Astrocyte of the cerebellum (primary cell): Measurements from ENCODE around the gene TOMM34.

Experiments used
- DNase-seq: peaks from one replicate; pipeline ENCODE4 v3.0.0-alpha.2; 2011; ENCODE audit warnings: low read depth
- H3K4me3 ChIP-seq: 2 replicates; pipeline ENCODE4 v1.5.1; 2011; ENCODE audit warnings: mild to moderate bottlenecking, low read depth, low read length, moderate library complexity
- in situ Hi-C: cut with HindIII; loops from 2 replicates; pipeline ENCODE4 v1.10.0; 2017; ENCODE audit warnings: low sequenced_read_pairs
- TF ChIP-seq, protein P1 (sequence below): IDR thresholded peaks from 2 replicates; pipeline ENCODE4 v1.5.1; 2012; ENCODE audit warnings: low read length, low read depth, moderate library complexity, mild to moderate bottlenecking; ENCODE audit errors: missing control alignments

TOMM34 gene

DNA sequence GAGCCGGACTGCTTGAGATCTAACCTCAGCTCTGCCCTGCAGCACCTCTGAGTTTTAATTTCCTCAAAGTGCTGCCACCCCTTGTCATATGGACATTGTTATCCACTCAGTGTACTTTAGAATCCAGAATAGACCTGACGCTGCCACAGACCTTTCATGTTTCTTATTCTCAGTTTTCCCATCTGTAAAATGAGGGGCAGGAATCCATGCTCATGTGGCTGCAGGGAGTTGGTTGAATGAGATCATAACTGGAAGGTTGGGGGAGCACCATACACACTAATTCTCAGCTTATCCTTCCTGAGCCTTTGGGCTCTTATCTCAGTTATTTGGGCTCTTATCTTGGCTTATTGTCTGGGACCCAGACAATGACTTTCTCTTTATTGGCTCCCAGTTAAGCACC lies 48.0 kb downstream of the TOMM34 start:
- H3K4me3 ChIP-seq = no peak overlapping the region
- TF ChIP-seq, protein P1, sequence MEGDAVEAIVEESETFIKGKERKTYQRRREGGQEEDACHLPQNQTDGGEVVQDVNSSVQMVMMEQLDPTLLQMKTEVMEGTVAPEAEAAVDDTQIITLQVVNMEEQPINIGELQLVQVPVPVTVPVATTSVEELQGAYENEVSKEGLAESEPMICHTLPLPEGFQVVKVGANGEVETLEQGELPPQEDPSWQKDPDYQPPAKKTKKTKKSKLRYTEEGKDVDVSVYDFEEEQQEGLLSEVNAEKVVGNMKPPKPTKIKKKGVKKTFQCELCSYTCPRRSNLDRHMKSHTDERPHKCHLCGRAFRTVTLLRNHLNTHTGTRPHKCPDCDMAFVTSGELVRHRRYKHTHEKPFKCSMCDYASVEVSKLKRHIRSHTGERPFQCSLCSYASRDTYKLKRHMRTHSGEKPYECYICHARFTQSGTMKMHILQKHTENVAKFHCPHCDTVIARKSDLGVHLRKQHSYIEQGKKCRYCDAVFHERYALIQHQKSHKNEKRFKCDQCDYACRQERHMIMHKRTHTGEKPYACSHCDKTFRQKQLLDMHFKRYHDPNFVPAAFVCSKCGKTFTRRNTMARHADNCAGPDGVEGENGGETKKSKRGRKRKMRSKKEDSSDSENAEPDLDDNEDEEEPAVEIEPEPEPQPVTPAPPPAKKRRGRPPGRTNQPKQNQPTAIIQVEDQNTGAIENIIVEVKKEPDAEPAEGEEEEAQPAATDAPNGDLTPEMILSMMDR = no peak
- no peak for DNase-seq
- in situ Hi-C loops = no loop called here

DNA sequence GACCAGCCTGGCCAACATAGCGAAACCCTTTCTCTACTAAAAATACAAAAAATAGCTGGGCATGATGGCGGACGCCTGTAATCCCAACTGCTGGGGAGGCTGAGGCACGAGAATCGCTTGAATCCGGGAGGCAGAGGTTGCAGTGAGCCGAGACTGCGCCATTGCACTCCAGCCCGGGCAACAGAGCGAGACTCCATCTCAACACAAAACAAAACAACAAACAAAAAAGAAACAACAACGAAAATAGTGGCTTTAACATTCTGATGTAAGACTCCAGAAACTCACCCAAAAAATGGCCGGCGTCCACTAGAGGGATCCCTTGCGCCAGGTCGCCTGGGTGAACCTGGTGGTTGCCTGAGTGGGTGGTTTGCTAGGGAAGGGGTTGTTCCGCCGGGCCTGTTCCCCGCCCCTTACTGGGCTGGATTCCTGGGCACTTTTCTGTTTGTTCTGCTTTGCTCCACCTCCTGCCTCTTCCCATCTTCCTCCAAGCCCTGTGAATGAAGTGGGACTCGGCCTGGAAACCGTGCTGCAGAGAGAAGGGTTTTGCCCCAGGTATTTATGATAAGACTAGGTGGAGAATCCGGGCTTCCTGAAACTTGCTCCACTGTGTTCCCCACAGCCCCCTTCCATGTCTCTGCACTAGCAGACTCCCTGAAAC lies 48.8 kb downstream of the TOMM34 start:
- TF ChIP-seq, protein P1 = peak; percentile 35
- peak; percentile 5 for DNase-seq
- in situ Hi-C loops = no loop called here
- H3K4me3 ChIP-seq = no peak overlapping the region

DNA sequence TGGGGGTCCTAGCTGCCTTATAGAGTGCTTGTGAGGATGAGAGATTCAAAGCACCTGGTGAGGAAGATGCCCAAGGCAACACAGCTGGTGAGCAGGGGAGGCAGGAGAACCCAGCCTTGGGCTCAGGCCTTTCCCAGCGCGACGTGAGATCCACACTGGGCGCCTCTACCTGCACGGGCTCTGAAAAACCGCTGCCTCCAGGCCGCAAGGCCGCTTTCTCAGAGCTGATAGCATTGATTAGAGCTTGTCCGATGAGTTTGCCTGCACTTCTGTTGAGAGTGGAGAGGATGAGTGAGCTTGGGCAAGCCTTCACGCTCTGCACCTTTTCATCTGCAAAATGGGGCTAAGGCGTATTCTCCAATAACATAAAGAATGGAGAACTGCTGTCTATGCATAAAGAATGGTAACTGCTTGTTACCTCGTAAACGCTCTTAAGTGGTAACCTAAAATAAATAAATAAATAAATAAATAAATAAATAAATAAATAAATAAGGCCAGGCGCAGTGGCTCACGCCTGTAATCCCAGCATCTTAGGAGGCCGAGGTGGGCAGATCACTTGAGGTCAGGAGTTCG lies 49.4 kb downstream of the TOMM34 start:
- DNase-seq = no peak
- H3K4me3 ChIP-seq = peak overlapping the region; percentile 74
- TF ChIP-seq, protein P1 = no peak
- in situ Hi-C loops = no loop called here

DNA sequence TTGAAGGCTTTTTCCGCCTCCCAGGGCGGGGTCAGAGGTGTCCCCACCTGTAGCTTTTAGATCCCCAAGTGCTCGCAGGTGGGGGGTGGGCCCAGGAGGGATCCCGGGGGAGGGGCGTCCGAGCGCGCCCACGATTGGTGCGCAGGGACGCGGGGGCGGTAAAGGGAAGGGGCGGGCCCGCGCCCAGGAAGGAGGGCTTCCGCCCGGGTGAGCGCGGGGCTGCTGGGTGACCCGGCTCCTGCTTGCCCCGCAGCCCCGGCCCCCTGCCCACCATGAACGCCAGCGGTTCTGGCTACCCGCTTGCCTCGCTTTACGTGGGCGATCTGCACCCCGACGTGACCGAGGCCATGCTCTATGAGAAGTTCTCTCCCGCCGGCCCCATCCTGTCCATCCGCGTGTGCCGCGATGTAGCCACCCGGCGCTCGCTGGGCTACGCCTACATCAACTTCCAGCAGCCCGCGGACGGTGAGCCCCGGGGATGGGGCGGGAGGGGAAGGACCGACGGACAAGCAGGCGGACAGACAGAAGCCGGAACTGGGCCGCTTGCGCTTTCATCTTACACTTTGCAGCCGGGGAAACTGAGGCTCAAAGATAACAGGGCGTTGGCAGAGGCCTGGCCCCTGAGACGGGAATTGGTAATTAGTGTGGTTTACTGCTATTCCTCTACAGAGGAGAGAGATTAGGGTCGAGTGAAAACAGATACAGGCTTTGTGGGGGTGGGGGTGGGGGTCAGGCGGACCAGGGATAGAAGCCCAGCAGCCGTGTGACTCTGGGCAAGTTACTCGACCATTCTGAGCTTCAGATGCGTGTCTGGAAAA lies 50.1 kb downstream of the TOMM34 start, which contains the start of gene PABPC1L:
PABPC1L (plus strand) TSS at position 189 of the 818 bp plus-strand sequence; CDS start at position 273, 84 bp downstream.
- TF ChIP-seq, protein P1 = no peak
- DNase-seq = no peak
- in situ Hi-C loops = no loop called here
- peak within 1 kb of the TSS; percentile 74 for H3K4me3 ChIP-seq

DNA sequence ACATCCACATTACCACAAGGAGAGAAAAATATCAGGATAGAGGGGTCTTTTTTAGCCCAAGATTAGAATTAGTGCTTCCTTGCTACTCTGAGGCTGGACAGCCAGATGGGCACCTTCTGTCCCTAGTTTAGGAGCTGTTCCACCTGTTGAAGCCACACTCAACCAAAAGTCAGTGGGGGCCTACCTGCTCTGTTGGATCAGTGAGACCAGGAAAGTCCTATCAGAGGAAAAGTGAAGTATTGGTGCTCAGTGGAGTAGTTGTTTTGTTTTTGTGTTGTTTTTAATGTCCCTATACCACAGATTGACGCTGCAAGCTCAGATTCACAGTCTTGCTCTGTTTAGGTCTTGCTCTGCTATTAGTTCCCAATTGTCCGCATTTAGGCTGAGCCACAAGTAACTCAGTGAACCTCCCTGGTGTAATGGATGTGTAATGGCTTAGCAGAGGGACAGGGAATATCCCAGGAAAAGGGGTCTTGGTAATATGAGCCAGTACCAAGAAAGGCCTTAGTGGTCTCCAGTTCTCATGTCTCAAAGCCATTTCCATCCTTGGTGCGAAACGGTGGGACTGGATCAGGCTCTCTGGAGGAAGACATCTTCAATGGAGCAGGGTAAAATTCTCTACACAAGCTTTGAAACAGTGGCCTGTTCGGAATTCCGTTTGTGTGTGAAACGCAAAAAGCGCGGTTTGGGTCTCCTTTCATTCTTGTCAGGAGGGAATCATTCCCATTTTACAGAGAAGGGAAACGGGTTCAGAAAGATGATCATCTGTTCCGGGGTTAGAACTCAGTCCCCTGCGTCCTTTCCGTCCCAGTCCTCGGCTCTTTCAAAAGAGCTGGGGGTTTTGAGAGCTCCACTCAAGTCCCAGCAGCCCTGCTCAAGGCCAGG lies 51.0 kb downstream of the TOMM34 start:
- no peak for DNase-seq
- peak overlapping the region; percentile 74 for H3K4me3 ChIP-seq
- TF ChIP-seq, protein P1 = no peak
- in situ Hi-C loops = no loop called here

DNA sequence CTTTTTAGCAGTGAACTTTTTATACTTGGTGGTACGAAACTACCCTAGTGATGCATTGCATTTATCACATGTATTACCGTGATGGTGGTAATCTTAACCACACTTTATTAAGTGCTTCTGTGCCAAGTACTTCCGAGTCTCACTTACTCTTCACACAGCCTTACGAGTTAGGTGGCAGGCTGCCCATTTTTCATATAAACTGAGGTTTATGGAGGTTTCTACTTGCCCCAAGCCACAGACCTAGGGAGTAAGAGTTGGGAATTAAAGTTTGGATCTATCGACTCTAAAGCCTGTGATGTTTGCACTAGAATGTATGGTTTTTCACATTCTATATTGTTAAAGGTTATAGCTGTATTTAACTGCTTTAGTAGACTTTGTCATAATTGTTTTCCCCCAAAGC lies 55.8 kb downstream of the TOMM34 start:
- TF ChIP-seq, protein P1 = no peak
- DNase-seq = no peak
- H3K4me3 ChIP-seq = no peak overlapping the region
- in situ Hi-C loops = no loop called here
